H54 (cell line): Measurements from ENCODE around the gene CCDC197.
A peak's percentile ranks its signal among the peaks of the same experiment; 100 is the strongest.

Experiments
- DNase-seq: peaks from one replicate; pipeline ENCODE4 v3.0.0; 2011; ENCODE audit warnings: low spot score, mixed read lengths; ENCODE audit not compliant: insufficient read length
- FAIRE-seq: peaks from 3 replicates; lab custom pipeline; 2011; peaks lifted over from hg19 to GRCh38; lab: Jason Lieb, UNC
- POLR2A ChIP-seq: IDR thresholded peaks from 2 replicates; pipeline ENCODE4 v1.6.1; 2011; ENCODE audit warnings: low read depth, mild to moderate bottlenecking, low read length

Gene CCDC197

GRCh38 chr14:93965946-93966474 is 31.1 kb upstream of the CCDC197 start:
- no peak for TF ChIP-seq POLR2A
- FAIRE-seq = no peak

GRCh38 chr14:93967637-93968250 is 29.4 kb upstream of the CCDC197 start:
- FAIRE-seq (no peak), DNase-seq (no peak)
- no peak for TF ChIP-seq POLR2A

More at GRCh38 chr14:93965946-93966474, 31.1 kb upstream of the CCDC197 start:
- no peak for DNase-seq

- TF ChIP-seq POLR2A = no peak
- no peak for FAIRE-seq
- no peak for DNase-seq
Measured at GRCh38 chr14:93969082-93969828, 27.8 kb upstream of the CCDC197 start.

- no peak for DNase-seq
- peak; percentile 41 for FAIRE-seq
- TF ChIP-seq POLR2A = no peak
Measured at GRCh38 chr14:93970585-93970964, 26.5 kb upstream of the CCDC197 start.

GRCh38 chr14:93970965-93971634 is 26.0 kb upstream of the CCDC197 start:
- no peak for TF ChIP-seq POLR2A
- FAIRE-seq (no peak), DNase-seq (no peak)

- TF ChIP-seq POLR2A = no peak
- FAIRE-seq (no peak), DNase-seq (no peak)
Measured at GRCh38 chr14:93971635-93972027, 25.5 kb upstream of the CCDC197 start.

- DNase-seq (no peak), FAIRE-seq (no peak)
- no peak for TF ChIP-seq POLR2A
Measured at GRCh38 chr14:93972618-93973205, 24.4 kb upstream of the CCDC197 start.

- DNase-seq (no peak), FAIRE-seq (no peak)
- TF ChIP-seq POLR2A = no peak
Measured at GRCh38 chr14:93973607-93974006, 23.5 kb upstream of the CCDC197 start.

- DNase-seq (no peak), FAIRE-seq (no peak)
- no peak for TF ChIP-seq POLR2A
Measured at GRCh38 chr14:93974299-93974698, 22.8 kb upstream of the CCDC197 start.

- FAIRE-seq (no peak), DNase-seq (no peak)
- TF ChIP-seq POLR2A = no peak
Measured at GRCh38 chr14:93974833-93975232, 22.3 kb upstream of the CCDC197 start.

- no peak for TF ChIP-seq POLR2A
- DNase-seq (no peak), FAIRE-seq (no peak)
Measured at GRCh38 chr14:93975791-93976476, 21.2 kb upstream of the CCDC197 start.

GRCh38 chr14:93976477-93977057 is 20.5 kb upstream of the CCDC197 start, which contains the start of gene ASB2:
ASB2 (minus strand) TSS chr14:93976570; CDS start chr14:93964539, 12,031 bp downstream.
- TF ChIP-seq POLR2A = no peak
- no peak for FAIRE-seq

GRCh38 chr14:93977171-93977570 is 19.9 kb upstream of the CCDC197 start:
- DNase-seq (no peak), FAIRE-seq (no peak)
- no peak for TF ChIP-seq POLR2A

More at GRCh38 chr14:93976477-93977057, 20.5 kb upstream of the CCDC197 start, which contains the start of gene ASB2:
- no peak for DNase-seq
